Glutamatergic neuron (in vitro differentiated cells): ENCODE measurements around the gene LENG8. TPM values are rescaled to one million over a fixed set of nuclear protein-coding genes. Genes with fewer than 3 reads are reported as not detected.
"Not testable (repeated sequence)": the region's sequence is repeated elsewhere in the genome, so short reads cannot be mapped to it uniquely, and the experiment has no call there.

Source experiments
- DNase-seq: peaks from one replicate; pipeline ENCODE4 v3.0.0; 2022
- H3K27ac Mint-ChIP-seq: one replicate; pipeline ENCODE4 v1.8.0; 2020; ENCODE audit warnings: mild to moderate bottlenecking, mixed read lengths, inconsistent platforms; ENCODE audit not compliant: unreplicated experiment
- H3K27me3 Mint-ChIP-seq: one replicate; pipeline ENCODE4 v1.8.0; 2020; ENCODE audit warnings: mild to moderate bottlenecking, moderate library complexity, mixed read lengths, inconsistent platforms; ENCODE audit not compliant: unreplicated experiment
- H3K36me3 Mint-ChIP-seq: one replicate; pipeline ENCODE4 v1.8.0; 2020; ENCODE audit warnings: mild to moderate bottlenecking, mixed read lengths, inconsistent platforms; ENCODE audit not compliant: unreplicated experiment
- H3K4me1 Mint-ChIP-seq: one replicate; pipeline ENCODE4 v1.8.0; 2020; ENCODE audit warnings: mild to moderate bottlenecking, low read depth, mixed read lengths, inconsistent platforms; ENCODE audit not compliant: unreplicated experiment
- H3K4me3 Mint-ChIP-seq: one replicate; pipeline ENCODE4 v1.8.0; 2020; ENCODE audit warnings: mild to moderate bottlenecking, mixed read lengths, inconsistent platforms; ENCODE audit not compliant: unreplicated experiment
- H3K9me3 Mint-ChIP-seq: one replicate; pipeline ENCODE4 v1.8.0; 2020; ENCODE audit warnings: mild to moderate bottlenecking, moderate library complexity, mixed read lengths, inconsistent platforms; ENCODE audit not compliant: unreplicated experiment
- total RNA-seq: library from RNA; stranded (reverse); fragmentation: NEBNext Ultra II Directional; extraction: Animal tissue kit (Norgen Biotek cat#: 25700); gene quantifications from one replicate; pipeline ENCODE4 v1.2.1, GENCODE V29; 2021; ENCODE audit not compliant: unreplicated experiment
- TF ChIP-seq, protein P1 (sequence below): fragments of 200-600 bp; sonication (generic); IDR thresholded peaks from one replicate; pipeline ENCODE4 v1.5.0; 2021; ENCODE audit not compliant: partially characterized antibody, unreplicated experiment

Gene LENG8
- total RNA-seq, 1 donor from 2014 or later = 278 TPM

- TF ChIP-seq, protein P1, sequence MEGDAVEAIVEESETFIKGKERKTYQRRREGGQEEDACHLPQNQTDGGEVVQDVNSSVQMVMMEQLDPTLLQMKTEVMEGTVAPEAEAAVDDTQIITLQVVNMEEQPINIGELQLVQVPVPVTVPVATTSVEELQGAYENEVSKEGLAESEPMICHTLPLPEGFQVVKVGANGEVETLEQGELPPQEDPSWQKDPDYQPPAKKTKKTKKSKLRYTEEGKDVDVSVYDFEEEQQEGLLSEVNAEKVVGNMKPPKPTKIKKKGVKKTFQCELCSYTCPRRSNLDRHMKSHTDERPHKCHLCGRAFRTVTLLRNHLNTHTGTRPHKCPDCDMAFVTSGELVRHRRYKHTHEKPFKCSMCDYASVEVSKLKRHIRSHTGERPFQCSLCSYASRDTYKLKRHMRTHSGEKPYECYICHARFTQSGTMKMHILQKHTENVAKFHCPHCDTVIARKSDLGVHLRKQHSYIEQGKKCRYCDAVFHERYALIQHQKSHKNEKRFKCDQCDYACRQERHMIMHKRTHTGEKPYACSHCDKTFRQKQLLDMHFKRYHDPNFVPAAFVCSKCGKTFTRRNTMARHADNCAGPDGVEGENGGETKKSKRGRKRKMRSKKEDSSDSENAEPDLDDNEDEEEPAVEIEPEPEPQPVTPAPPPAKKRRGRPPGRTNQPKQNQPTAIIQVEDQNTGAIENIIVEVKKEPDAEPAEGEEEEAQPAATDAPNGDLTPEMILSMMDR = no peak
- Mint-ChIP-seq H3K27ac (no peak overlapping the region), H3K4me3 (no peak overlapping the region), H3K36me3 (no peaks in the 10 kb centered on the region), H3K4me1 (no peaks in the 10 kb centered on the region), H3K9me3 (no peaks in the 10 kb centered on the region), H3K27me3 (peaks cover 2% of the 10 kb centered on the region)
- DNase-seq = no peak
These were observed 35.5 kb downstream of the LENG8 start for GRCh38 chr19:54484451-54484850.

DNA sequence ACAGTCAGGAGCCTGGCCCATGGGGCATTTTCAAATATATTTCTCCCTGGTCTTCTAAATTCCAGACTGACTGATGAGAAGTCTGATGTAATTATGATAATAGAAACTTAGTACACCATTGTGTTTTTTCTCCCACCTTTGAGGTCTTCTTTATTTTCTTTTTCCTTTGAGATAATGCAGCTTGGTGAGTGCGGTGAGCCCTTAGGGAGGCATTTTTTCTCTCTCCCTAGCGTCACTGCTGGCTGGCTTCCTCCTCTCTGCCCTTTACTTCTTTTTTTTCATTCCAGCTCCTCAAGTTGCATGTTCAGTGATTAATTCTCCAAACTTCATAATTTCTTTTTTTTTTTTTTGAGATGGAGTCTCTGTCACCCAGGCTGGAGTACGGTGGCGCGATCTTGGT lies 36.9 kb downstream of the LENG8 start:
- H3K4me1 Mint-ChIP-seq = no peaks in the 10 kb centered on the region
- DNase-seq = no peak
- TF ChIP-seq, protein P1 = no peak
- H3K36me3 Mint-ChIP-seq = no peaks in the 10 kb centered on the region
- H3K9me3 Mint-ChIP-seq = peaks cover 2% of the 10 kb centered on the region
- H3K4me3 Mint-ChIP-seq = no peak overlapping the region
- H3K27me3 Mint-ChIP-seq = peaks cover 2% of the 10 kb centered on the region
- no peak overlapping the region for H3K27ac Mint-ChIP-seq

DNA sequence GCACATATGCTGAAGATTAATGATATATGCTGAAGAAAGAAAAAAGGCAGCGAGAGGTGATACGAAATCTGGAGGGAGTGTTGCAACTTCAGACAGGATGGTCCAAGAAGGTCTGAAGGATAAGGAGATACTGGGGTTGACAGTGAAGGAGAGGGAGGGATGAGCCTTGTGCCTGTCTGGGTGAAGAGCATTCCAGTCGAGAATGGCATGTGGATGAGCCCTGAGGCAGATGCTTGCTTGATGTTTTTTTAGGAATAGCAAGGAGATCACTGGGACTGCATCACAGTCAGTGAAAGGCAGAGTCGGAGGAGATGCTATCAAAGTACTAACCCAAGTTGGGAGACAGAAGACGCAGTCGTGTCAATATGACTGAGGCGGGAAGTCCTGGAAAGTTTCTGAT lies 40.3 kb downstream of the LENG8 start:
- Mint-ChIP-seq H3K4me3 (no peak overlapping the region), H3K36me3 (no peaks in the 10 kb centered on the region), H3K27ac (no peak overlapping the region), H3K9me3 (peaks cover 3% of the 10 kb centered on the region), H3K4me1 (no peaks in the 10 kb centered on the region), H3K27me3 (peaks cover 6% of the 10 kb centered on the region)
- DNase-seq = no peak
- TF ChIP-seq, protein P1 = no peak

DNA sequence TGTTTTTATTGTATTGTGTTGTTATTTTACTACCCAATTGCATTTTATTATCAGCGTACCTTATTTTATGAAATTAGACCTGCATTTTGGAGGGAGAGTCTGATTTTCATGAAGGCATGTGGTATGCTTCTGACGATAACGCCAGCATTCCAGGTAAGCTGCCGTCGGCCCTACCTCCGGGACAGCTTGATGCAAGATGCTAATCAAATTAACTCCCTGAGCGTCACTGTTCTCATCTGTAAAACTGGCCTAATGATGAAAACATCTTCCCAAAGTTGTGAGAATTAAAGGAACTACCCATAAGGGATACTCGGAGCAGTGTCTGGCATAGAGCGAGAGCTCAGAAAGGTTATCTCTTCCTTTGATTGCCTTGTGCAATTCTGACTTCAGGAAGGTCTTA lies 40.8 kb downstream of the LENG8 start:
- Mint-ChIP-seq H3K9me3 (peaks cover 3% of the 10 kb centered on the region), H3K27ac (no peak overlapping the region), H3K4me1 (no peaks in the 10 kb centered on the region), H3K36me3 (no peaks in the 10 kb centered on the region), H3K4me3 (no peak overlapping the region), H3K27me3 (peaks cover 6% of the 10 kb centered on the region)
- TF ChIP-seq, protein P1 = no peak
- DNase-seq = no peak

DNA sequence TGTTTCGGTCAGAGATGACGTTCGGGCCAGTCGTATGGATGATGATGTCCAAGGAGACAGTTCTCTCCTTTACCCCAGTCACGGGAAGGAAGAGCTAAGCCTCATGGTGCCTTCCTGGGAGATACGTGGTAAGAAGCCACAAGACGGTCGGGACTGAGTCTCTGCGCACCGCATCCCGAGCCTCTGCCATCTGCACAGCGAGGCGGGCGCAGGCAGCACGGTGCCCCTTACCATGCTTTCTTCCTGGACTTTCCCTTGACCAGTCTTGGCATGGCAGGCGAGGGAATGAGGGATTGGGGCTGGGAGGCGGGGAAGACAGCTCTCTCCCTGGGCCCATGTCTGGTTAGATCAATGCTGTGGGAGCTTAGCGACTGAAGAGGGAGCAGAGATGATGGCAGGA lies 43.6 kb downstream of the LENG8 start:
- H3K36me3 Mint-ChIP-seq = no peaks in the 10 kb centered on the region
- TF ChIP-seq, protein P1 = no peak
- peaks cover 4% of the 10 kb centered on the region for H3K27me3 Mint-ChIP-seq
- no peak overlapping the region for H3K27ac Mint-ChIP-seq
- DNase-seq = no peak
- H3K4me3 Mint-ChIP-seq = no peak overlapping the region
- H3K9me3 Mint-ChIP-seq = peaks cover 3% of the 10 kb centered on the region
- no peaks in the 10 kb centered on the region for H3K4me1 Mint-ChIP-seq

GRCh38 chr19:54493056-54493455 lies 44.1 kb downstream of the LENG8 start:
- not testable (repeated sequence) for H3K36me3 Mint-ChIP-seq

More at GRCh38 chr19:54493056-54493455, 44.1 kb downstream of the LENG8 start:
- H3K27me3 Mint-ChIP-seq, H3K27ac Mint-ChIP-seq, H3K4me3 Mint-ChIP-seq, DNase-seq, H3K9me3 Mint-ChIP-seq, H3K4me1 Mint-ChIP-seq: not testable (repeated sequence)
